IMR-90 (cell line): ENCODE results near the gene DNAJA1. TPM values are rescaled to one million over a fixed set of nuclear protein-coding genes. Genes with fewer than 3 reads are reported as not detected.

Experiments used
- ATAC-seq: fragments of 200-7000 bp; cut with Tn5 transposase; 2 replicates; pipeline ENCODE4 v1.9.1; 2020; ENCODE audit warnings: low read depth, mild to moderate bottlenecking, moderate library complexity
- BruUV-seq: library from RNA; stranded (reverse); fragments of 400-500 nt; replicated peaks from 2 replicates; lab custom pipeline; 2021; lab: Mats Ljungman, UMichigan
- CTCF ChIA-PET: fragments of 300-600 bp; formaldehyde crosslinking; extraction: SDS; loops from one replicate; lab custom pipeline; 2021; ENCODE audit warnings: antibody characterized with exemption; lab: Yijun Ruan, JAX
- POLR2A ChIA-PET: fragments of 300-600 bp; sonication (Branson Sonifier 250); formaldehyde crosslinking; loops from one replicate; lab custom pipeline; 2022; ENCODE audit warnings: antibody characterized with exemption; ENCODE audit not compliant: unreplicated experiment; lab: Charles Lee
- DNase-seq: peaks from one replicate; pipeline ENCODE4 v3.0.0; 2013
- H2AFZ ChIP-seq: replicated peaks from 2 replicates; pipeline ENCODE3; 2013; ENCODE audit warnings: low read length, mild to moderate bottlenecking; ENCODE audit not compliant: poor library complexity
- H2AK5ac ChIP-seq: 2 replicates; pipeline ENCODE4 v1.6.1; 2013; ENCODE audit warnings: low read depth, low read length, inconsistent platforms
- H2AK9ac ChIP-seq: replicated peaks from 2 replicates; pipeline ENCODE3; 2013; ENCODE audit warnings: mild to moderate bottlenecking, low read depth, low read length, moderate library complexity; ENCODE audit not compliant: poor library complexity
- H2BK120ac ChIP-seq: 2 replicates; pipeline ENCODE4 v1.6.1; 2013; ENCODE audit warnings: low read depth, low read length, inconsistent platforms
- H2BK15ac ChIP-seq: 3 replicates; pipeline ENCODE4 v1.6.1; 2013; ENCODE audit warnings: low read depth, low read length, inconsistent platforms
- H2BK20ac ChIP-seq: 2 replicates; pipeline ENCODE4 v1.6.1; 2013; ENCODE audit warnings: low read depth, mild to moderate bottlenecking, inconsistent platforms, low read length, moderate library complexity
- H2BK5ac ChIP-seq: 2 replicates; pipeline ENCODE4 v1.6.1; 2013; ENCODE audit warnings: mild to moderate bottlenecking, low read depth, low read length, inconsistent platforms; ENCODE audit not compliant: poor library complexity, severe bottlenecking
- H3K14ac ChIP-seq: replicated peaks from 2 replicates; pipeline ENCODE4 v1.6.1; 2013; ENCODE audit warnings: low read depth, low read length, inconsistent platforms
- H3K18ac ChIP-seq: 2 replicates; pipeline ENCODE4 v1.6.1; 2013; ENCODE audit warnings: low read depth, low read length, control low read depth
- H3K23ac ChIP-seq: 2 replicates; pipeline ENCODE4 v1.6.1; 2013; ENCODE audit warnings: low read depth, low read length, inconsistent platforms
- H3K27ac ChIP-seq: 2 replicates; pipeline ENCODE4 v1.5.1; 2013; ENCODE audit warnings: mild to moderate bottlenecking, control low read depth, low read length; ENCODE audit not compliant: insufficient read depth
- H3K27me3 ChIP-seq: 2 replicates; pipeline ENCODE4 v1.6.1; 2013; ENCODE audit warnings: low read length; ENCODE audit not compliant: control insufficient read depth, insufficient read depth
- H3K36me3 ChIP-seq: 2 replicates; pipeline ENCODE4 v1.6.1; 2013; ENCODE audit warnings: low read length, mixed read lengths; ENCODE audit not compliant: control insufficient read depth, insufficient read depth
- H3K4ac ChIP-seq: 2 replicates; pipeline ENCODE4 v1.6.1; 2013; ENCODE audit warnings: low read depth, low read length, inconsistent platforms
- H3K4me1 ChIP-seq: 2 replicates; pipeline ENCODE4 v1.6.1; 2013; ENCODE audit warnings: low read length, mixed read lengths; ENCODE audit not compliant: control insufficient read depth, insufficient read depth
- H3K4me2 ChIP-seq: 2 replicates; pipeline ENCODE4 v1.6.1; 2013; ENCODE audit warnings: low read depth, mild to moderate bottlenecking, control low read depth, low read length, moderate library complexity
- H3K4me3 ChIP-seq: 2 replicates; pipeline ENCODE4 v1.5.1; 2013; ENCODE audit warnings: low read depth, mild to moderate bottlenecking, control low read depth, low read length, moderate library complexity; ENCODE audit not compliant: insufficient read depth
- H3K56ac ChIP-seq: 2 replicates; pipeline ENCODE4 v1.6.1; 2013; ENCODE audit warnings: low read length, inconsistent platforms; ENCODE audit not compliant: insufficient read depth; ENCODE audit errors: extremely low read depth
- H3K79me1 ChIP-seq, 2 experiments: 2 replicates each; pipeline ENCODE4 v1.6.1; 2013; ENCODE audit warnings: low read length in 2 of 2, inconsistent platforms in 1 of 2, low read depth in 1 of 2
- H3K9ac ChIP-seq: 2 replicates; pipeline ENCODE4 v1.6.1; 2013; ENCODE audit warnings: low read depth, low read length, control low read depth
- H3K9me1 ChIP-seq: 2 replicates; pipeline ENCODE4 v1.6.1; 2013; ENCODE audit warnings: low read length, inconsistent platforms; ENCODE audit not compliant: insufficient read depth
- H3K9me3 ChIP-seq: 2 replicates; pipeline ENCODE4 v1.6.1; 2013; ENCODE audit warnings: low read length; ENCODE audit not compliant: control insufficient read depth, insufficient read depth
- H4K20me1 ChIP-seq: 2 replicates; pipeline ENCODE4 v1.6.1; 2013; ENCODE audit warnings: low read length, inconsistent platforms; ENCODE audit not compliant: insufficient read depth
- H4K5ac ChIP-seq: 2 replicates; pipeline ENCODE4 v1.6.1; 2013; ENCODE audit warnings: mild to moderate bottlenecking, low read depth, low read length, control low read depth
- H4K8ac ChIP-seq, 2 experiments: 2 replicates each; pipeline ENCODE4 v1.6.1; 2013; ENCODE audit warnings: low read depth in 2 of 2, low read length in 2 of 2, control low read depth in 1 of 2, inconsistent platforms in 1 of 2
- H4K91ac ChIP-seq: 2 replicates; pipeline ENCODE4 v1.6.1; 2013; ENCODE audit warnings: low read depth, low read length, inconsistent platforms; ENCODE audit not compliant: insufficient read depth
- BHLHE40 ChIP-seq: fragments of 150-350 bp; IDR thresholded peaks from 2 replicates; pipeline ENCODE4 v1.6.1; 2016; ENCODE audit warnings: mild to moderate bottlenecking, low read depth, low read length
- CEBPB ChIP-seq: IDR thresholded peaks from 2 replicates; pipeline ENCODE4 v1.6.1; 2012; ENCODE audit warnings: low read depth, low read length, improper control_type of control experiment
- CHD1 ChIP-seq: IDR thresholded peaks from 2 replicates; pipeline ENCODE4 v1.6.1; 2012; ENCODE audit warnings: low read depth, low read length, improper control_type of control experiment
- FOS ChIP-seq: fragments of 150-350 bp; IDR thresholded peaks from 2 replicates; pipeline ENCODE4 v1.6.1; 2016; ENCODE audit warnings: low read depth, low read length
- MAFK ChIP-seq: IDR thresholded peaks from 2 replicates; pipeline ENCODE4 v1.6.1; 2012; ENCODE audit warnings: low read depth, low read length, improper control_type of control experiment
- MAZ ChIP-seq: IDR thresholded peaks from 2 replicates; pipeline ENCODE4 v1.6.1; 2012; ENCODE audit warnings: low read depth, mild to moderate bottlenecking, low read length, improper control_type of control experiment, moderate library complexity, borderline replicate concordance
- MXI1 ChIP-seq: IDR thresholded peaks from 2 replicates; pipeline ENCODE4 v1.6.1; 2012; ENCODE audit warnings: low read depth, mild to moderate bottlenecking, low read length, moderate library complexity, borderline replicate concordance
- NFE2L2 ChIP-seq: fragments of 150-350 bp; IDR thresholded peaks from 2 replicates; pipeline ENCODE4 v1.6.1; 2016; ENCODE audit warnings: low read depth, mild to moderate bottlenecking, low read length
- POLR2A ChIP-seq: IDR thresholded peaks from 2 replicates; pipeline ENCODE4 v1.6.1; 2012; ENCODE audit warnings: mild to moderate bottlenecking, low read depth, low read length
- RAD21 ChIP-seq: IDR thresholded peaks from 2 replicates; pipeline ENCODE4 v1.6.1; 2012; ENCODE audit warnings: low read length, improper control_type of control experiment
- RCOR1 ChIP-seq: IDR thresholded peaks from 2 replicates; pipeline ENCODE4 v1.6.1; 2012; ENCODE audit warnings: mild to moderate bottlenecking, low read length, improper control_type of control experiment; ENCODE audit not compliant: insufficient replicate concordance
- RFX5 ChIP-seq: IDR thresholded peaks from 2 replicates; pipeline ENCODE4 v1.8.0; 2012; ENCODE audit warnings: low read depth, mild to moderate bottlenecking, low read length, moderate library complexity
- SMC3 ChIP-seq: fragments of 150-350 bp; IDR thresholded peaks from 2 replicates; pipeline ENCODE4 v1.6.1; 2016; ENCODE audit warnings: low read depth, mild to moderate bottlenecking, antibody characterized with exemption, low read length, moderate library complexity
- WGBS, 2 experiments: methylation state at CpG; one replicate each; pipeline versions ENCODE4 v1.1.5 to v1.1.7; 2013; ENCODE audit warnings: missing lambda C conversion rate in 2 of 2; ENCODE audit not compliant: insufficient read length in 1 of 2; ENCODE audit errors: extremely low coverage in 2 of 2; 5-methylcytosine and 5-hydroxymethylcytosine counted together
- dilution Hi-C: fragments of 300-500 bp; cut with HindIII; formaldehyde crosslinking; loops from one replicate; pipeline ENCODE4 v1.14.3; 2018; ENCODE audit warnings: low sequenced_read_pairs; ENCODE audit not compliant: unreplicated experiment
- in situ Hi-C: fragments of 300-500 bp; cut with MboI; formaldehyde crosslinking; loops from 3 replicates; pipeline ENCODE4 v1.14.3; 2019; ENCODE audit warnings: low sequenced_read_pairs, inconsistent platforms, mixed read lengths
- intact Hi-C: fragments of 100-400 bp; cut with micrococcal nuclease; formaldehyde crosslinking; loops from 2 replicates; pipeline ENCODE4 v1.10.0; 2022
- polyA plus RNA-seq, 3 experiments: library from polyadenylated mRNA; depleted of rRNA; stranded (reverse); fragments of >200 nt; gene quantifications; 2 replicates each; pipeline ENCODE4 v1.2.3, GENCODE V29; 2012; ENCODE audit warnings: low replicate concordance in 1 of 3
- total RNA-seq: library from RNA; depleted of rRNA; stranded (reverse); fragments of >200 nt; gene quantifications from 2 replicates; pipeline ENCODE4 v1.2.3, GENCODE V29; 2012
- TF ChIP-seq, protein P1 (sequence below): conservative IDR thresholded peaks from 2 replicates; pipeline ENCODE4 v1.5.1; 2012; ENCODE audit warnings: mild to moderate bottlenecking, low read depth, low read length, improper control_type of control experiment
- TF ChIP-seq, protein P2 (sequence below): fragments of 150-350 bp; IDR thresholded peaks from 2 replicates; pipeline ENCODE4 v1.6.1; 2017; ENCODE audit warnings: mild to moderate bottlenecking, antibody characterized with exemption, low read length, low read depth
- TF ChIP-seq, protein P3 (sequence below): fragments of 150-350 bp; IDR thresholded peaks from 2 replicates; pipeline ENCODE4 v1.6.1; 2016; ENCODE audit warnings: low read depth, mild to moderate bottlenecking, low read length, moderate library complexity, borderline replicate concordance

Gene DNAJA1
- total and polyA plus RNA-seq, 2 of the 4 experiments (the other 2 are of a cell fraction), result 59.5 to 118 TPM

DNA sequence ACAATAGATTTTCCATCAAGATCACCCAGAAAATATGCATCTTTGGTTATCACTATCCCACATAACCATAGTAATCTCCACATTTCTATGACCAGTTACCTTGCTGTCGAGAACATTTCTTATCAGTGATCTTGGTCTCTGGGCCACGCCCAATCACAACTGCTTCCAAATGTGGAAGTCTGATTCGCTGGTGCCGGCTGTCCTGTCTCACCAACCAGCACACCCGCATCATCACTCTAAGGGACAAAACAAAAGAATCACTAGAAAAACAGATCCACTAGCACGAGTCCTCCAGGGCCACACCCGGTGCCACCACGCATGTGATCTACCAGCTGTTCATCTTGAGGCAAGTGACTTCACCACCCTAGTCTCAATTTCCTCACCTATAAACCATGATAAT, 35.4 kb upstream of the DNAJA1 start:
- H2BK15ac ChIP-seq, result no peak overlapping the region
- CTCF ChIA-PET, result no interaction called here
- H2AK9ac ChIP-seq, result no peak overlapping the region
- H3K36me3 ChIP-seq, result peaks cover 27% of the 10 kb centered on the region
- H4K8ac ChIP-seq, result no peak overlapping the region
- H2BK5ac ChIP-seq, result no peak overlapping the region
- H3K14ac ChIP-seq, result no peak overlapping the region
- 0 out of 2 replicates have a peak, but pooled peaks cover 4% of the 10 kb centered on the region for H3K4me1 ChIP-seq
- H3K18ac ChIP-seq, result no peak overlapping the region
- POLR2A ChIA-PET, result no interaction called here
- no peak overlapping the region for H3K4me2 ChIP-seq
- H2BK120ac ChIP-seq, result no peak overlapping the region
- peaks cover 23 to 50% of the 10 kb centered on the region in 2 experiments for H3K79me1 ChIP-seq
- in situ Hi-C loops, result no loop called here
- no peak overlapping the region for H3K27ac ChIP-seq
- H3K23ac ChIP-seq, result no peak overlapping the region
- no peak overlapping the region for H2AK5ac ChIP-seq
- WGBS, 2 experiments, result no CpG with 5 or more reads among the region's 8 CpGs
- no peak for ATAC-seq
- no peak overlapping the region for H3K9ac ChIP-seq
- BruUV-seq, result no TSS peak
- DNase-seq, result no peak
- no peaks in the 10 kb centered on the region for H3K9me3 ChIP-seq
- TF ChIP-seq POLR2A (no peak), RFX5 (no peak), CHD1 (no peak), MXI1 (no peak), RCOR1 (no peak), MAFK (no peak), SMC3 (no peak), NFE2L2 (no peak), CEBPB (no peak), RAD21 (no peak), MAZ (no peak), FOS (no peak), BHLHE40 (no peak)
- TF ChIP-seq, protein P1, sequence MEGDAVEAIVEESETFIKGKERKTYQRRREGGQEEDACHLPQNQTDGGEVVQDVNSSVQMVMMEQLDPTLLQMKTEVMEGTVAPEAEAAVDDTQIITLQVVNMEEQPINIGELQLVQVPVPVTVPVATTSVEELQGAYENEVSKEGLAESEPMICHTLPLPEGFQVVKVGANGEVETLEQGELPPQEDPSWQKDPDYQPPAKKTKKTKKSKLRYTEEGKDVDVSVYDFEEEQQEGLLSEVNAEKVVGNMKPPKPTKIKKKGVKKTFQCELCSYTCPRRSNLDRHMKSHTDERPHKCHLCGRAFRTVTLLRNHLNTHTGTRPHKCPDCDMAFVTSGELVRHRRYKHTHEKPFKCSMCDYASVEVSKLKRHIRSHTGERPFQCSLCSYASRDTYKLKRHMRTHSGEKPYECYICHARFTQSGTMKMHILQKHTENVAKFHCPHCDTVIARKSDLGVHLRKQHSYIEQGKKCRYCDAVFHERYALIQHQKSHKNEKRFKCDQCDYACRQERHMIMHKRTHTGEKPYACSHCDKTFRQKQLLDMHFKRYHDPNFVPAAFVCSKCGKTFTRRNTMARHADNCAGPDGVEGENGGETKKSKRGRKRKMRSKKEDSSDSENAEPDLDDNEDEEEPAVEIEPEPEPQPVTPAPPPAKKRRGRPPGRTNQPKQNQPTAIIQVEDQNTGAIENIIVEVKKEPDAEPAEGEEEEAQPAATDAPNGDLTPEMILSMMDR, result no peak
- TF ChIP-seq, protein P2, sequence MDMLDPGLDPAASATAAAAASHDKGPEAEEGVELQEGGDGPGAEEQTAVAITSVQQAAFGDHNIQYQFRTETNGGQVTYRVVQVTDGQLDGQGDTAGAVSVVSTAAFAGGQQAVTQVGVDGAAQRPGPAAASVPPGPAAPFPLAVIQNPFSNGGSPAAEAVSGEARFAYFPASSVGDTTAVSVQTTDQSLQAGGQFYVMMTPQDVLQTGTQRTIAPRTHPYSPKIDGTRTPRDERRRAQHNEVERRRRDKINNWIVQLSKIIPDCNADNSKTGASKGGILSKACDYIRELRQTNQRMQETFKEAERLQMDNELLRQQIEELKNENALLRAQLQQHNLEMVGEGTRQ, result no peak
- TF ChIP-seq, protein P3, sequence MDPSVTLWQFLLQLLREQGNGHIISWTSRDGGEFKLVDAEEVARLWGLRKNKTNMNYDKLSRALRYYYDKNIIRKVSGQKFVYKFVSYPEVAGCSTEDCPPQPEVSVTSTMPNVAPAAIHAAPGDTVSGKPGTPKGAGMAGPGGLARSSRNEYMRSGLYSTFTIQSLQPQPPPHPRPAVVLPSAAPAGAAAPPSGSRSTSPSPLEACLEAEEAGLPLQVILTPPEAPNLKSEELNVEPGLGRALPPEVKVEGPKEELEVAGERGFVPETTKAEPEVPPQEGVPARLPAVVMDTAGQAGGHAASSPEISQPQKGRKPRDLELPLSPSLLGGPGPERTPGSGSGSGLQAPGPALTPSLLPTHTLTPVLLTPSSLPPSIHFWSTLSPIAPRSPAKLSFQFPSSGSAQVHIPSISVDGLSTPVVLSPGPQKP, result no peak
- H2AFZ ChIP-seq, result no peak overlapping the region
- no peak overlapping the region for H2BK20ac ChIP-seq
- H3K9me1 ChIP-seq, result peaks cover 2% of the 10 kb centered on the region; the same call in 1 of the 2 replicates
- intact Hi-C loops, result no loop called here
- H4K91ac ChIP-seq, result no peak overlapping the region
- H4K5ac ChIP-seq, result no peak overlapping the region
- peaks cover 10% of the 10 kb centered on the region; the same call in 1 of the 2 replicates for H4K20me1 ChIP-seq
- no peak overlapping the region for H3K56ac ChIP-seq
- H3K27me3 ChIP-seq, result no peaks in the 10 kb centered on the region
- dilution Hi-C loops, result no loop called here
- H3K4ac ChIP-seq, result no peak overlapping the region
- no peak overlapping the region for H3K4me3 ChIP-seq
